ENCODE data around the gene ERP44. TPM values are rescaled to one million over a fixed set of nuclear protein-coding genes. Genes with fewer than 3 reads are reported as not detected.

ERP44 gene
- total RNA-seq, 2 donors from 2014 or later: 18.5 TPM

DNA sequence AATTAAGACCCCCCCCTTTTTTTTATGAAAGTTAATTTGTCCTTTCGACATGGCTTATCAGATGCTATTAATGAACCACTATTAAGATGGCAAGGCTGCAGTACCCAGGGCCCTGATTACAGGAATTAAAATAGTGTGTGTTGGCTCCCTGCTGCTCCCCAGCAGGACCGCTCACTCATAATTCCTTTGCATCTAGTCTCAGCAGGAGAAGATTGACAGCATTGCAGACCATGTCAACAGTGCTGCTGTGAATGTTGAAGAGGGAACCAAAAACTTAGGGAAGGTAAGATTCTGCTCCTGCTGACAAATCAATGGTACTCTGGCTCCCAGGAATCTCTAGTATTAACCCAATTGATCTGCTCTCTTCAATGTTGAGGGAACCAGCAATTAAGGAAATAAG is 131.3 kb downstream of the ERP44 start:
- intact Hi-C loops (cut with DNase I): no loop called here

DNA sequence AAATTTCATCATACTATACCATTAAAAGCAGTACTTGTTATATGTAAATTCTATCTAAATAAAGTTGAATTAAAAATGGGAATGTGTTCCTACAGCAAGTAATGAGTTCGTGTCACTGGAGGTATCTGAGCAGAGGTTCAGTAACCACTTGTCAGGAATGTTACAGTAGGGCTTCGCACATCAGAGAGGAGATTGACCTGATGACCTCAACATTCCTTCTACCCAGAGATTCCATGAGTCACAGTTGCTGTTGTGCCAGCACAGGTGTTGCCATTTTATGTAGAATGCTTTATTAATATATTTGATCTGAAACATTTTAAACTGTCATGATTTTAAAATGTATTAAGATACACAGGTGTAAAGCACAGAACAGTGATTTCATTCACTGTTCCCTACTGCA is 132.1 kb downstream of the ERP44 start:
- DNase-seq (ENCODE audit: low spot score): no peak
- intact Hi-C loops (cut with DNase I): no loop called here

More for the DNA sequence above, 131.3 kb downstream of the ERP44 start:
- DNase-seq (ENCODE audit: low spot score): no peak

DNA sequence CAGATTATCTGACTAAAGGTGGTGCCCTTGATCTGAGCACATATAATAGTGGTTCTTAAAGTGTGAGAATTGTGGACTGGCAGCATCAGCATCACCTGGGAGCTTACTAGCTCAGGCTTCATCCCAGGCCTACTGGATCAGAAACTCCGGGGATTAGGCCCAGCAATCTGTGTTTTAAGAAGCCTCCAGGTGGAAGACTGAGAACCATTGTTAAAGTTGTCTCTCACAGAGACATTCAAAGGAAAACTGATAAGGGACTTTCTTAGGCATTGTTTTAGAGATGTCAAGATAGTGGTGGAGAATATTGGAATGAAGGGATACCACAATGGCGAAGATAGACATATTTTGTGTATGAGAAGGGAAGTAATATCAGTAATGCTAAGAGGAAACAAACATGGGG is 132.8 kb downstream of the ERP44 start:
- DNase-seq (ENCODE audit: low spot score): no peak
- intact Hi-C loops (cut with DNase I): no loop called here

DNA sequence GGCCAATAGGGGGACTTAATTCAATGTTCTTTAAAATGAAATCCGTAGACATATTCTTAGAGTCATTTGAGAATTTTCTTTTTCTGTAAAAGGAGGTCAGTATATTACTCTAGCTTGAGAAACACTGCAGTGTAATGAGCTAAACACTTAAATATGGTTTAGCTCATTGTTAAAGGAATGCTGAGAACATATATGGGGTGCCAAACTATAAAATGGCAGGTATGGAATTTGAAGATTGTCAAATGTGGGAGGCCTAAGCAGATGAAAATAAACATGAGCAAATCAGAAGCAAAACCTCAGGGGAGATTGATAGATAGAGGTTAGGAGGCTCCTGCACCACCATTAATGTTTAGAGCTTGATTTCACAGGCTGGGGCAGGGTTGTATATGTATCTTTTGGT is 134.5 kb downstream of the ERP44 start:
- intact Hi-C loops (cut with DNase I): no loop called here

DNA sequence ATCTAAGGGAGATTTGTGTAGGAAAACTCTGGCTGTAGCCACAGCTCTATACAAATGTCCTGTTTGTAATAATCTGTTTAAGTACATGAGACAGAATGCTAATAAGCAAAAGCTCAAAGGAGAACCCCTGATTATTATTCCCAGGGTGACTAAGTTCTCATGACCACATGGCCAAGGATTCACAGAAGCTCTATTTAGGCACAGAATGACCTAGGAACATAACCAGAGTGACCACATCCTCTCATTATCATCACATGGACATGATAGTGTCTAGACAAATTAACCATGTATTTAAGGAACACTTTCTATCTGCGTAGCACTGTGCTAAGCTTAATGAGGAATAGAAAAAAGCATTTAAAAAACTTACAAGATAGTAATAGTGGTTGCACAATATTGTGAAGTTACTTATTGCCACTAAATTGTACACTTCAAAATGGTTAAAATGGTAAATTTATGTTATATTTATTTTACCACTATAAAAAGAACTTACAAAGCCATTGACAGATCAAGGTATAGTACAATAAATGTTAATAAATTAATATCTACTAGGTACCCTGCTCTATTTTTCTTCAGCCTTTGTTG is 136.0 kb downstream of the ERP44 start:
- no peak for DNase-seq (ENCODE audit: low spot score)
- intact Hi-C loops (cut with DNase I): no loop called here

More for the DNA sequence above, 134.5 kb downstream of the ERP44 start:
- no peak for DNase-seq (ENCODE audit: low spot score)

DNA sequence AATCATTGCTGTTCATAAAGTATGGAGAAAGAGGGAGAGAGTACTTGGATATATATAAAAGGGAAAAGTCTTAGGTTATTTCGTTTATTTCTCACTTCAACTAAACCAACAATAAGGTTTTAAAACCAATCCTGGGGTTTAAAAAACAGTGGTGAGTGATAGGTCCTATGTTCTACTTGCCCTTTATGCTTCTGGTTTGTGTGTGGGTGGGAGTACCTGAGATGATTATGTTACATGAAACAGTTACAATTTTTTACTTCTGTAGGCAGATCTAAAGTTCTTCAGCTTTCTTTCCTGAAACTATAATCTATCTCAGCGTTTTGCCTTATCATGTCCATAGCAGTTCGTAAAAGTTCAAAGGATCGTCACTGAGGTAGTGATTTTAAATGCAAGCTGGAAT is 143.2 kb downstream of the ERP44 start:
- DNase-seq (ENCODE audit: low spot score): no peak
- intact Hi-C loops (cut with DNase I): no loop called here

DNA sequence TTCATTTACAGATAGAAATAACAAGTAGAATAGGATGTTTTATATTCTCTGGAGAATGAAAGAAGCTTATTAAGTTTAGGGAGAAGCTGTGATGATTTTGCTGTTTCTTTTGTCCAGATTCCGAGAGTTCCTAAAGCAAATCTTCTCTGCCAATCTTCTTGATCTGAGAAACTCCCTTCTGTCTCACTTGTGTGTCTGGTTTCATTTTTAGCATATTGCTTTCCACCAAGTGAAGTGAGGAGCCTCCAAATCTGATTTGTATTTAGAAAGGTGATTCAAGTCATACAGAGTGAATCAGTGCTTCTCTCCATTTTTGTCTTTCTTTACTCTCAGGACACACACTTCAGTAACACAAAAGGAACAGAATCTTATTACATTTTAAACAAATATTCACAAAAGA is 144.0 kb downstream of the ERP44 start:
- no peak for DNase-seq (ENCODE audit: low spot score)
- intact Hi-C loops (cut with DNase I): no loop called here

DNA sequence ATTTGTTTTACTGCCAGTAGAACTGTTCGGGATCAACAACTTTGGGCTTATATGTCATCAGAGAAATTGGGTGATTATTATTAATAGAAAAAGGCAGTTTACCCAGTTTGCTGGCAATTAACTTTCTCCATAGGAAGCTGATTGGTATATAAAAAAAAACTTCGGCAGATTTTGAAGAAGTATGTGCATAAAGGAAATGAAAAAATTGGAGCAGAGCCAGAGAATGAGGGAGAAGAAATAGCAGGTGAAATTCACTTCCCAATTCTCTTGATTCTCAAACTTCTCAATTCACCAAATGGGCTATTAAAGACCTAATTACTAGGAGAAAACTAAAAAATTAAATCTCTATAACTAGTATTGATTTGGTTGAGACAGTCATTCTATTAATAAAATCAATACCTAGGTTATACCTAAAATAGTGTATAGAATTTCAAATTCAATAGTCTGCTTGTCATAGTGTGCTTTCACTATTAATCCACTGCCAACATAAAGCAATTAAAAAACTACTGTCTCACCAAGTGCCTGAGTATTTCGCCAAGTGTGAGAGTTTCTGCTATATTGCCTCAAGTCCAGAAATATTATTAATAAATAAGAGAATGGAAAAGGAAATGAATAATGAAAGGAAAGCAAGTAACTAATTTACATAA is 144.8 kb downstream of the ERP44 start:
- intact Hi-C loops (cut with DNase I): no loop called here

DNA sequence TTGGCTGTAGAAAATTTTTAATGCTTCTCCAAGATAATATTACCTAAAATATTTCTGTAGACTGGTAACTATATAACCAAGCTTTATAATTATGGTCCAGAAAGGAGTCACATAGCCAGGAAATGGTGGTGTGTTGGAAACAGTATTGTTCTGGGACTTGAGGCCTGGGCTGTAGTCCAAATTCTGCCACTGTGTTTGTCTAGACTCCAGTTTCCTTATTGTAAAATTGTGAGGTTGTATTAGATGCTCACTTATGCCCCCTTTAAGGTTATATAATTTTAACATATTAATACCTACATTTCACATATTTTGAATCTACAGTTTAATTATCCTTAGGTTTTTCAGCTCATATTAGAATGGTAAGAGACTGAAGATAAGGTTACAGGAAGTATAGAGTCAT is 149.9 kb downstream of the ERP44 start:
- intact Hi-C loops (cut with DNase I): no loop called here

More for the DNA sequence above, 144.8 kb downstream of the ERP44 start:
- no peak for DNase-seq (ENCODE audit: low spot score)

DNA sequence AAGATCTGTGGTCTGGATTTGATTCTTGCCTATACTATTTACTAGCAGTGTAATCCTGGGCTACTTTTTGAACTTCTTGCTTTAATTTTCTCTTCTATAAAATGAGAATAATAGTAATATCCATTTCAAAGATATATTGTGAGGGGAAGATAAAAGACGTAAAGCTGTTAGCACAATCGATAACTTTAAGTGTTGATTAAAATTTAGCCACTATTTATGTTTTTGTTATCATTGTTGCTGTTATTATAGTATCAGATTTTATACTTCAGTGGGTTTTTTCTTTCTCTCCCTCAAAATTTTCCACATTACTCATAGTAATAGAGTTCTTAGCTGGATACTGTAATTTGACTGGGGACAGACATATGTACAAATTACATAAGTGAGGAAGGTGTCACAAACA is 150.3 kb downstream of the ERP44 start:
- intact Hi-C loops (cut with DNase I): no loop called here

More for the DNA sequence above, 149.9 kb downstream of the ERP44 start:
- no peak for DNase-seq (ENCODE audit: low spot score)

DNA sequence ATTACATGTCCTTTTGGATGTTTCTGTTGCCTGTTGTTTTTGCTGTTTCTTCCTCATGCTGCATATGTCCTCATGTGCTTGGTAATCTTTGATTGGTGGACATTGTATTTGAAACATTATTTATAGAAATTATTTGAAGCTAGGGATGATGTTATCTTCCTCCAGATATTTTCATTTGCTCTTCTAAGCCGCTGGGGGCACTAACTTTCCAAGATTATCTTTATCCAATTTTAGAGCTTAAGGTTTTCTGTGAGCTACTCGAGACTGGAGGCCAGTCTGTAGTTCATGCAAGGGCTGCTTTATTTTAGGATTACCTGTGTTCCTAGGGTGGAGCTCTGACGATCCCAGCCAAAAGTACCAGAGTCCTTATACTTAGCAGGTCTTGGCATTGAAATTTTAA is 151.4 kb downstream of the ERP44 start:
- intact Hi-C loops (cut with DNase I): no loop called here
- no peak for DNase-seq (ENCODE audit: low spot score)

More for the DNA sequence above, 150.3 kb downstream of the ERP44 start:
- DNase-seq (ENCODE audit: low spot score): no peak

DNA sequence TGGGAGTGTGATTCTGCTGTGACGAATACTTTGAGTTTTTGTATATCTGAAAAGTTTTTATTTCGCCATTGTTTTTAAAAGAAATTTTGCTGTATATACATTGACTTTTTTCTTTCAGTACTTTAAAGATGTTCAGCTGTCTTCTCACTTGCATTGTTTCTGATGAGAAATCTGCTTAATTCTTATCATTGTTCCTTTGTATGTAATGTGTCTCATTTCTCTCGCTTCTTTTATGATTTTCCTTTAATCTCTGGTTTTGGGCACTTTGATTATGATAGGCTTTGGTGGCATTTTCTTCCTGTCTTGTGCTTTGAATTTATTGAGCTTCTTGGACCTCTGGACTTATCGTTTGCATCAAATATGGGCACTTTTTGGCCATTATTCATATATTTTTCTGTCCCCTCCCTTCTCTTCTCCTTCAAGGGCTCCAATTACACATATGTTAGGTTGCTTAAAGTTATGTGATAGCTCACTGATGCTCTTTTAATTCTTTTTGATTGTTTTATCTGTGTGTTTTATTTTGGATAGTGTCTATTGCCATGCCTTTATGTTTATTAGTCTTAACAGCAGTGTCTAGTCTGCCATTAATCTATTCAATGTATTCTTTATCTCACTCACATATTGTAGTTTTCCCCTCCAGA is 161.7 kb downstream of the ERP44 start:
- intact Hi-C loops (cut with DNase I): no loop called here
- no peak for DNase-seq (ENCODE audit: low spot score)

DNA sequence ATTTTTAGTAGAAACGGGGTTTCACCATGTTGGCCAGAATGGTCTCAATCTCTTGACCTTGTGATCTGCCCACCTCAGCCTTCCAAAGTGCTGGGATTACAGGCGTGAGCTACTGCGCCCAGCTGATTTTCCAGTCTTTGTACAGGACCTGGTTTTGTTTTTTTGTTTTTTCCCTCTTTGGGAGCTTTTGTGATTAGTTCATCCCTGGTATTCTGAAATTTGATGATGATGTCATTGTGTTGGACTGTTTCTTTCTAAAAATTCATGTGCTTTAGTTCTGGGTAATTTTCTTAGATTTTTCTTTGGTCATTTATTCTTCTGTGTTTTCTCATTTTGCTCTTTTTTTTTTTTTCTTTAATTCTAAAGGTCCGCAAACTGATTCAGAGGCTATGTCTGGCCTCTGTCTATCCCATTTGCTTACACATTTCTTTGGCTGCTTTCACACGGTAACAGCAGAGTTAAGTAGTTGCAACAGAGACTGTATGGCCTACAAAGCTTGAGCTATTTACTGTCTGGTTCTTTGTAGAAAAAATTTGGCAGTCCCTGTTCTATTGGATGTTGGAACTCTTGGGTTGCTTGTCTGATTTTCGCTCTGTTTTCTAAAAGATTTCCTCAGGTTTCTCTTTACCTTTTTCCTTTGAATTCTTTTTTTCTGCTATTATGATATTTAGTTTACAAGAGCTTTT is 167.5 kb downstream of the ERP44 start:
- intact Hi-C loops (cut with DNase I): no loop called here
- no peak for DNase-seq (ENCODE audit: low spot score)

DNA sequence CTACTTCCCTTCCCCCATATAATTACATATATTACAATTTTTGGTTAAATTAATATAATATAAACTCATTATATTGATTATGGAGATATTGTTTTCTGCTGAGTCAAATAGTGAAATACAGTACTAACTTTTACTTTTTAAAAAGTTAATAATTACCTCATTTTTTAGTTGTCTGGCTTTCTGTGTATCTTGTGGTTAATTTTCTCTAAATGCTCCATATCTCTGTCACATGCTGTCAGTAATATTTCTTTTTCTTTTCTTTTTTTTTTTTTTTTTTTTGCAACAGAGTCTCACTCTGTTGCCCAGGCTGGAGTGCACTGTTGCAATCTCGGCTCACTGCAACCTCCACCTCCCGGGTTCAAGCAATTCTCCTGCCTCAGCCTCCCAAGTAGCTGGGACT is 169.1 kb downstream of the ERP44 start:
- no peak for DNase-seq (ENCODE audit: low spot score)
- intact Hi-C loops (cut with DNase I): no loop called here

Other genes starting within 250 kb of the ERP44 start
- 10 to 100 TPM; 33.3 to 40.7 TPM for gene STX17, start 192.3 kb downstream of the ERP44 start, total RNA-seq
- 10 to 100 TPM; 19.5 to 19.7 TPM for gene INVS, start 243 bp upstream of the ERP44 start, total RNA-seq